ENCODE data around the gene CD3G. TPM values are rescaled to one million over a fixed set of nuclear protein-coding genes. Genes with fewer than 3 reads are reported as not detected.

Gene CD3G
- total and polyA plus RNA-seq, 9 of the 15 experiments (the other 6 are each of a cell fraction or from before 2014, with no cell fraction given) = 0.30 to 1.7 (median 0.47) TPM

DNA sequence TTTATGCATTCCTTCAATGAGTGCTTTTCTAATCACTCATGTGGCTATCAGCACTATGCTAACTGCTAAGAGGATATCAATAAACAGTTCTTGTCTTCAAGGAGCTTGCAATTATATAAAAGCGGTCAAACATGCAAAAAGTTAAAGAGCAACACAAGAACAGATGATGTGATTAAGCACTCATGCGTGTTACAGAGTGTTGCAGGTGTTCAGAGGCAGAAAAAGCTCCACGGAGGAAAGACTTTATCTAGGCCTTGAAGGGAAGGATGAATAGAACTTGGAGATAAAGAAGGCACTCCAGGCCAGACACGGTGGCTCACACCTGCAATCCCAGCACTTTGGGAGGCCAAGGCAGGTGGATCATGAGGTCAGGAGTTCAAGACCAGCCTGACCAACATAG, 26.0 kb upstream of the CD3G start:
- FAIRE-seq = no peak
- Histone ChIP-seq H3K9me1 (ENCODE audit: control insufficient read depth, insufficient read depth, low read length) (peaks cover 3% of the 10 kb centered on the region), H3K4me2 (ENCODE audit: insufficient read depth, low read length) (no peak overlapping the region), H2AFZ (ENCODE audit: low read depth, low read length) (no peak overlapping the region), H3K9ac (ENCODE audit: insufficient read depth in 1 of 2, low read depth in 2 of 2, low read length in 2 of 2) (no peak overlapping the region), H3K9me3 (replicated peaks; ENCODE audit: control insufficient read depth, insufficient read depth, low read depth, low read length) (no peaks in the 10 kb centered on the region), H3K4me1 (replicated peaks in 1 of 2; ENCODE audit: control insufficient read depth in 2 of 2, insufficient read depth in 2 of 2, low read length in 2 of 2) (peaks cover 29 to 42% of the 10 kb centered on the region in 2 experiments), H4K20me1 (replicated peaks; ENCODE audit: control insufficient read depth, insufficient read depth, low read length) (no peaks in the 10 kb centered on the region), H3K79me2 (ENCODE audit: control insufficient read depth, insufficient read depth, low read length) (no peaks in the 10 kb centered on the region), H3K4me3 (no peak overlapping the region), H3K36me3 (ENCODE audit: control insufficient read depth, insufficient read depth, low read length) (no peaks in the 10 kb centered on the region), H3K27me3 (ENCODE audit: control insufficient read depth in 2 of 2, insufficient read depth in 2 of 2, low read length in 2 of 2) (peaks cover 0 to 7% of the 10 kb centered on the region in 2 experiments; a peak in 1 of 5 replicates), H3K27ac (ENCODE audit: extremely low read depth, low read depth, low read length) (no peak overlapping the region)
- ATAC-seq = no peak
- in situ Hi-C loops (cut with MboI) = no loop called here
- no peak for DNase-seq (ENCODE audit: extremely low read depth in 1 of 4, low spot score in 3 of 4)
- no TSS peak for BruUV-seq (replicated peaks)
- intact Hi-C loops (cut with micrococcal nuclease) = no loop called here
- WGBS (ENCODE audit: insufficient coverage, low coverage, missing lambda C conversion rate) = 51% methylated on average over 4 of the region's 4 CpGs
- CTCF ChIA-PET (ENCODE audit: low intra/inter-chr PET ratio) = no interaction called here
- POLR2A ChIA-PET = no interaction called here
- TF ChIP-seq ZNF224 (CRISPR knock-in tag; IDR thresholded peaks at IDR 0.05) (no peak), POU5F1 (IDR thresholded peaks at IDR 0.05; ENCODE audit: borderline replicate concordance, low read depth, low read length, partially characterized antibody) (no peak), ZSCAN29 (IDR thresholded peaks at IDR 0.05) (no peak), ZNF212 (CRISPR knock-in tag; IDR thresholded peaks at IDR 0.05) (no peak), RBM25 (IDR thresholded peaks at IDR 0.05; ENCODE audit: low read depth, low read length, severe bottlenecking) (no peak), SIX5 (IDR thresholded peaks at IDR 0.05; ENCODE audit: borderline replicate concordance in 1 of 2, insufficient read depth in 1 of 2, low read depth in 1 of 2, low read length in 2 of 2) (no peak)
- TF ChIP-seq, protein P1, sequence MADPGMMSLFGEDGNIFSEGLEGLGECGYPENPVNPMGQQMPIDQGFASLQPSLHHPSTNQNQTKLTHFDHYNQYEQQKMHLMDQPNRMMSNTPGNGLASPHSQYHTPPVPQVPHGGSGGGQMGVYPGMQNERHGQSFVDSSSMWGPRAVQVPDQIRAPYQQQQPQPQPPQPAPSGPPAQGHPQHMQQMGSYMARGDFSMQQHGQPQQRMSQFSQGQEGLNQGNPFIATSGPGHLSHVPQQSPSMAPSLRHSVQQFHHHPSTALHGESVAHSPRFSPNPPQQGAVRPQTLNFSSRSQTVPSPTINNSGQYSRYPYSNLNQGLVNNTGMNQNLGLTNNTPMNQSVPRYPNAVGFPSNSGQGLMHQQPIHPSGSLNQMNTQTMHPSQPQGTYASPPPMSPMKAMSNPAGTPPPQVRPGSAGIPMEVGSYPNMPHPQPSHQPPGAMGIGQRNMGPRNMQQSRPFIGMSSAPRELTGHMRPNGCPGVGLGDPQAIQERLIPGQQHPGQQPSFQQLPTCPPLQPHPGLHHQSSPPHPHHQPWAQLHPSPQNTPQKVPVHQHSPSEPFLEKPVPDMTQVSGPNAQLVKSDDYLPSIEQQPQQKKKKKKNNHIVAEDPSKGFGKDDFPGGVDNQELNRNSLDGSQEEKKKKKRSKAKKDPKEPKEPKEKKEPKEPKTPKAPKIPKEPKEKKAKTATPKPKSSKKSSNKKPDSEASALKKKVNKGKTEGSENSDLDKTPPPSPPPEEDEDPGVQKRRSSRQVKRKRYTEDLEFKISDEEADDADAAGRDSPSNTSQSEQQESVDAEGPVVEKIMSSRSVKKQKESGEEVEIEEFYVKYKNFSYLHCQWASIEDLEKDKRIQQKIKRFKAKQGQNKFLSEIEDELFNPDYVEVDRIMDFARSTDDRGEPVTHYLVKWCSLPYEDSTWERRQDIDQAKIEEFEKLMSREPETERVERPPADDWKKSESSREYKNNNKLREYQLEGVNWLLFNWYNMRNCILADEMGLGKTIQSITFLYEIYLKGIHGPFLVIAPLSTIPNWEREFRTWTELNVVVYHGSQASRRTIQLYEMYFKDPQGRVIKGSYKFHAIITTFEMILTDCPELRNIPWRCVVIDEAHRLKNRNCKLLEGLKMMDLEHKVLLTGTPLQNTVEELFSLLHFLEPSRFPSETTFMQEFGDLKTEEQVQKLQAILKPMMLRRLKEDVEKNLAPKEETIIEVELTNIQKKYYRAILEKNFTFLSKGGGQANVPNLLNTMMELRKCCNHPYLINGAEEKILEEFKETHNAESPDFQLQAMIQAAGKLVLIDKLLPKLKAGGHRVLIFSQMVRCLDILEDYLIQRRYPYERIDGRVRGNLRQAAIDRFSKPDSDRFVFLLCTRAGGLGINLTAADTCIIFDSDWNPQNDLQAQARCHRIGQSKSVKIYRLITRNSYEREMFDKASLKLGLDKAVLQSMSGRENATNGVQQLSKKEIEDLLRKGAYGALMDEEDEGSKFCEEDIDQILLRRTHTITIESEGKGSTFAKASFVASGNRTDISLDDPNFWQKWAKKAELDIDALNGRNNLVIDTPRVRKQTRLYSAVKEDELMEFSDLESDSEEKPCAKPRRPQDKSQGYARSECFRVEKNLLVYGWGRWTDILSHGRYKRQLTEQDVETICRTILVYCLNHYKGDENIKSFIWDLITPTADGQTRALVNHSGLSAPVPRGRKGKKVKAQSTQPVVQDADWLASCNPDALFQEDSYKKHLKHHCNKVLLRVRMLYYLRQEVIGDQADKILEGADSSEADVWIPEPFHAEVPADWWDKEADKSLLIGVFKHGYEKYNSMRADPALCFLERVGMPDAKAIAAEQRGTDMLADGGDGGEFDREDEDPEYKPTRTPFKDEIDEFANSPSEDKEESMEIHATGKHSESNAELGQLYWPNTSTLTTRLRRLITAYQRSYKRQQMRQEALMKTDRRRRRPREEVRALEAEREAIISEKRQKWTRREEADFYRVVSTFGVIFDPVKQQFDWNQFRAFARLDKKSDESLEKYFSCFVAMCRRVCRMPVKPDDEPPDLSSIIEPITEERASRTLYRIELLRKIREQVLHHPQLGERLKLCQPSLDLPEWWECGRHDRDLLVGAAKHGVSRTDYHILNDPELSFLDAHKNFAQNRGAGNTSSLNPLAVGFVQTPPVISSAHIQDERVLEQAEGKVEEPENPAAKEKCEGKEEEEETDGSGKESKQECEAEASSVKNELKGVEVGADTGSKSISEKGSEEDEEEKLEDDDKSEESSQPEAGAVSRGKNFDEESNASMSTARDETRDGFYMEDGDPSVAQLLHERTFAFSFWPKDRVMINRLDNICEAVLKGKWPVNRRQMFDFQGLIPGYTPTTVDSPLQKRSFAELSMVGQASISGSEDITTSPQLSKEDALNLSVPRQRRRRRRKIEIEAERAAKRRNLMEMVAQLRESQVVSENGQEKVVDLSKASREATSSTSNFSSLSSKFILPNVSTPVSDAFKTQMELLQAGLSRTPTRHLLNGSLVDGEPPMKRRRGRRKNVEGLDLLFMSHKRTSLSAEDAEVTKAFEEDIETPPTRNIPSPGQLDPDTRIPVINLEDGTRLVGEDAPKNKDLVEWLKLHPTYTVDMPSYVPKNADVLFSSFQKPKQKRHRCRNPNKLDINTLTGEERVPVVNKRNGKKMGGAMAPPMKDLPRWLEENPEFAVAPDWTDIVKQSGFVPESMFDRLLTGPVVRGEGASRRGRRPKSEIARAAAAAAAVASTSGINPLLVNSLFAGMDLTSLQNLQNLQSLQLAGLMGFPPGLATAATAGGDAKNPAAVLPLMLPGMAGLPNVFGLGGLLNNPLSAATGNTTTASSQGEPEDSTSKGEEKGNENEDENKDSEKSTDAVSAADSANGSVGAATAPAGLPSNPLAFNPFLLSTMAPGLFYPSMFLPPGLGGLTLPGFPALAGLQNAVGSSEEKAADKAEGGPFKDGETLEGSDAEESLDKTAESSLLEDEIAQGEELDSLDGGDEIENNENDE (IDR thresholded peaks at IDR 0.05; ENCODE audit: low read depth, low read length) = no peak
- TF ChIP-seq, protein P2, sequence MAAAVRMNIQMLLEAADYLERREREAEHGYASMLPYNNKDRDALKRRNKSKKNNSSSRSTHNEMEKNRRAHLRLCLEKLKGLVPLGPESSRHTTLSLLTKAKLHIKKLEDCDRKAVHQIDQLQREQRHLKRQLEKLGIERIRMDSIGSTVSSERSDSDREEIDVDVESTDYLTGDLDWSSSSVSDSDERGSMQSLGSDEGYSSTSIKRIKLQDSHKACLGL (CRISPR knock-in tag; IDR thresholded peaks at IDR 0.05; ENCODE audit: borderline replicate concordance, poor library complexity, severe bottlenecking) = no peak
